Measurements from ENCODE around the gene ACADS. TPM values are rescaled to one million over a fixed set of nuclear protein-coding genes. Genes with fewer than 3 reads are reported as not detected.

ACADS gene
- total RNA-seq, 4 donors from 2014 or later: 166 to 224 (median 200) TPM

- in situ Hi-C loops (cut with MboI; ENCODE audit: low sequenced_read_pairs in 4 of 4): no loop called here
- no peak overlapping the region for H3K27ac ChIP-seq
- H3K4me3 ChIP-seq: no peak overlapping the region
- H3K27me3 ChIP-seq: no peaks in the 10 kb centered on the region
- no peak for TF ChIP-seq CTCF (IDR thresholded peaks at IDR 0.05 in 4 of 5, conservative IDR thresholded peaks at IDR 0.05 in 1 of 5)
- no peak for TF ChIP-seq POLR2A (IDR thresholded peaks at IDR 0.05)
- H3K36me3 ChIP-seq: peaks cover 0 to 33% of the 10 kb centered on the region in 2 donors
- intact Hi-C loops (cut with DNase I; ENCODE audit: low total_unique reads): no loop called here
- H3K4me1 ChIP-seq: no peaks in the 10 kb centered on the region
- no peak for DNase-seq
- no peak for ATAC-seq
- H3K9me3 ChIP-seq: no peaks in the 10 kb centered on the region
Observed at GRCh38 chr12:120733574-120733973, 7.9 kb downstream of the ACADS start.

- Histone ChIP-seq H3K36me3 (peaks cover 0 to 35% of the 10 kb centered on the region in 2 donors), H3K27me3 (no peaks in the 10 kb centered on the region), H3K4me3 (no peak overlapping the region), H3K9me3 (no peaks in the 10 kb centered on the region), H3K27ac (no peak overlapping the region), H3K4me1 (no peaks in the 10 kb centered on the region)
- DNase-seq (no peak), ATAC-seq (no peak)
- intact Hi-C loops (cut with DNase I; ENCODE audit: low total_unique reads) (no loop called here), in situ Hi-C loops (cut with MboI; ENCODE audit: low sequenced_read_pairs in 4 of 4) (no loop called here)
- TF ChIP-seq CTCF (IDR thresholded peaks at IDR 0.05 in 4 of 5, conservative IDR thresholded peaks at IDR 0.05 in 1 of 5) (no peak), POLR2A (IDR thresholded peaks at IDR 0.05) (no peak)
Observed at GRCh38 chr12:120734210-120734609, 8.6 kb downstream of the ACADS start.

GRCh38 chr12:120735181-120735580 lies 9.6 kb downstream of the ACADS start:
- H3K27ac ChIP-seq: no peak overlapping the region
- intact Hi-C loops (cut with DNase I; ENCODE audit: low total_unique reads) (no loop called here), in situ Hi-C loops (cut with MboI; ENCODE audit: low sequenced_read_pairs in 4 of 4) (no loop called here)
- H3K4me1 ChIP-seq: no peaks in the 10 kb centered on the region
- ATAC-seq: no peak
- TF ChIP-seq CTCF (IDR thresholded peaks at IDR 0.05 in 4 of 5, conservative IDR thresholded peaks at IDR 0.05 in 1 of 5) (no peak), POLR2A (IDR thresholded peaks at IDR 0.05) (no peak)
- H3K9me3 ChIP-seq: no peaks in the 10 kb centered on the region
- no peak for DNase-seq
- no peak overlapping the region for H3K4me3 ChIP-seq
- H3K36me3 ChIP-seq: peaks cover 0 to 28% of the 10 kb centered on the region in 2 donors
- H3K27me3 ChIP-seq: no peaks in the 10 kb centered on the region

- DNase-seq (no peak), ATAC-seq (no peak)
- Histone ChIP-seq H3K4me3 (no peak overlapping the region), H3K27ac (no peak overlapping the region), H3K27me3 (no peaks in the 10 kb centered on the region), H3K36me3 (peaks cover 0 to 17% of the 10 kb centered on the region in 2 donors), H3K9me3 (no peaks in the 10 kb centered on the region), H3K4me1 (no peaks in the 10 kb centered on the region)
- no peak for TF ChIP-seq POLR2A (IDR thresholded peaks at IDR 0.05)
- TF ChIP-seq CTCF (IDR thresholded peaks at IDR 0.05 in 4 of 5, conservative IDR thresholded peaks at IDR 0.05 in 1 of 5): no peak
- in situ Hi-C loops (cut with MboI; ENCODE audit: low sequenced_read_pairs in 4 of 4): no loop called here
- intact Hi-C loops (cut with DNase I; ENCODE audit: low total_unique reads): no loop called here
Observed at GRCh38 chr12:120736404-120737331, 11.0 kb downstream of the ACADS start.

Measured in gastrocnemius medialis (tissue), 4 donors.